NB4 (cell line): ENCODE measurements around the gene RAB1A.
A peak's percentile ranks its signal among the peaks of the same experiment; 100 is the strongest.

ENCODE experiments used
- DNase-seq: peaks from one replicate; pipeline ENCODE4 v3.0.0; 2010; ENCODE audit warnings: low read depth
- H3K4me3 ChIP-seq: one replicate; pipeline ENCODE4 v1.5.1; 2011; ENCODE audit warnings: mild to moderate bottlenecking, low read depth, low read length, moderate library complexity
- CTCF ChIP-seq: IDR thresholded peaks from one replicate; pipeline ENCODE4 v1.5.1; 2012; ENCODE audit warnings: low read depth, low read length
- MAX ChIP-seq: IDR thresholded peaks from 2 replicates; pipeline ENCODE4 v1.6.1; 2011; ENCODE audit warnings: low read depth, low read length
- MYC ChIP-seq: IDR thresholded peaks from 2 replicates; pipeline ENCODE4 v1.6.1; 2011; ENCODE audit warnings: low read depth, low read length
- POLR2A ChIP-seq: IDR thresholded peaks from 2 replicates; pipeline ENCODE4 v1.6.1; 2011; ENCODE audit warnings: mild to moderate bottlenecking; ENCODE audit not compliant: insufficient read length; ENCODE audit errors: extremely low read depth

RAB1A gene

GRCh38 chr2:65069439-65069824, 60.5 kb downstream of the RAB1A start:
- TF ChIP-seq POLR2A (no peak), CTCF (no peak), MAX (no peak), MYC (no peak)
- DNase-seq = no peak

GRCh38 chr2:65067806-65068553, 61.9 kb downstream of the RAB1A start:
- H3K4me3 ChIP-seq = no peak overlapping the region
- TF ChIP-seq MAX (no peak), MYC (no peak), CTCF (no peak), POLR2A (no peak)
- DNase-seq = no peak

More at GRCh38 chr2:65069439-65069824, 60.5 kb downstream of the RAB1A start:
- H3K4me3 ChIP-seq = no peak overlapping the region

GRCh38 chr2:65064728-65065552, 65.0 kb downstream of the RAB1A start:
- TF ChIP-seq MYC (peak; percentile 49), POLR2A (no peak), MAX (peak; percentile 66; the same call in 1 of the 2 replicates), CTCF (peak; percentile 84)
- DNase-seq = peak; percentile 99
- H3K4me3 ChIP-seq = peak overlapping the region; percentile 35

GRCh38 chr2:65062843-65063825, 66.8 kb downstream of the RAB1A start:
- H3K4me3 ChIP-seq = no peak overlapping the region
- TF ChIP-seq MAX (no peak), MYC (no peak), CTCF (no peak), POLR2A (no peak)
- DNase-seq = no peak

- H3K4me3 ChIP-seq = no peak overlapping the region
- TF ChIP-seq CTCF (no peak), MYC (no peak), POLR2A (no peak), MAX (no peak)
- no peak for DNase-seq
Measured at GRCh38 chr2:65061910-65062339, 68.0 kb downstream of the RAB1A start.
